ENCODE measurements around the gene NUP210. TPM values are rescaled to one million over a fixed set of nuclear protein-coding genes. Genes with fewer than 3 reads are reported as not detected.

NUP210 gene
- total RNA-seq, 1 donor, result 0.45 TPM

DNA sequence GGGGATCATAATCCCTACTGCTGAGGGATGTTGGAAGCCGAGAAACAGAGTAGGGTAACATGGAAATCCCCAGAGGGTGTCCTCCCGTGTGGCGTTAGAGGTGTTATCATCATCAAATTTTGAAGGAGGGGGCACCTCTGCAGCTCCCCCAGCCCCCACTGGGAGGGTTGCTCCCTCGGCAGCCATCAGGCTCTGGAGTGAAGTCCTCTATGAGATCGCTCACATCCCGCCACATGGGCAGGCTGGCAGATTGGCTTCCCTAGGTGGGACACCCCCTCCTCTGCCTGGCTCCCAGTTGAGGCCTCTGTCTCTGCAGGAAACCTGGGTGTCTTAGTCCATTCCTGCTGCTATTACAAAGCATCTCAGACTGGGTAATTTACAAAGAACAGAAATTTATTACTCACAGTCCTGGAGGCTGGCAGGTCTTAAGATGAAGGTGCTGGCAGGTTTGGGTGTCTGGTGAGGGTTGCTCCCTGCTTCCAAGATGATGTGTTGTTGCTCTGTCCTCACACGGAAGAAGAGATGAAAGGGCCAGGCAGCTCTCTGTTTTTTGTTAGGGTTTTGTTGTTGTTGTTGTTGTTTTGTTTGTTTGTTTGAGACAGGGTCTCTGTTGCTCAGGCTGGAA, 120.5 kb downstream of the NUP210 start:
- DNase-seq (ENCODE audit: low read depth), result no peak
- no peak for TF ChIP-seq CTCF (IDR thresholded peaks at IDR 0.05; ENCODE audit: insufficient read depth, low read length)

GRCh38 chr3:13296662-13297061, 123.5 kb downstream of the NUP210 start:
- H3K4me3 ChIP-seq (ENCODE audit: low read depth, low read length), result no peak overlapping the region
- DNase-seq (ENCODE audit: low read depth), result no peak
- TF ChIP-seq CTCF (IDR thresholded peaks at IDR 0.05; ENCODE audit: insufficient read depth, low read length), result no peak

More for the DNA sequence above, 120.5 kb downstream of the NUP210 start:
- no peak overlapping the region for H3K4me3 ChIP-seq (ENCODE audit: low read depth, low read length)

DNA sequence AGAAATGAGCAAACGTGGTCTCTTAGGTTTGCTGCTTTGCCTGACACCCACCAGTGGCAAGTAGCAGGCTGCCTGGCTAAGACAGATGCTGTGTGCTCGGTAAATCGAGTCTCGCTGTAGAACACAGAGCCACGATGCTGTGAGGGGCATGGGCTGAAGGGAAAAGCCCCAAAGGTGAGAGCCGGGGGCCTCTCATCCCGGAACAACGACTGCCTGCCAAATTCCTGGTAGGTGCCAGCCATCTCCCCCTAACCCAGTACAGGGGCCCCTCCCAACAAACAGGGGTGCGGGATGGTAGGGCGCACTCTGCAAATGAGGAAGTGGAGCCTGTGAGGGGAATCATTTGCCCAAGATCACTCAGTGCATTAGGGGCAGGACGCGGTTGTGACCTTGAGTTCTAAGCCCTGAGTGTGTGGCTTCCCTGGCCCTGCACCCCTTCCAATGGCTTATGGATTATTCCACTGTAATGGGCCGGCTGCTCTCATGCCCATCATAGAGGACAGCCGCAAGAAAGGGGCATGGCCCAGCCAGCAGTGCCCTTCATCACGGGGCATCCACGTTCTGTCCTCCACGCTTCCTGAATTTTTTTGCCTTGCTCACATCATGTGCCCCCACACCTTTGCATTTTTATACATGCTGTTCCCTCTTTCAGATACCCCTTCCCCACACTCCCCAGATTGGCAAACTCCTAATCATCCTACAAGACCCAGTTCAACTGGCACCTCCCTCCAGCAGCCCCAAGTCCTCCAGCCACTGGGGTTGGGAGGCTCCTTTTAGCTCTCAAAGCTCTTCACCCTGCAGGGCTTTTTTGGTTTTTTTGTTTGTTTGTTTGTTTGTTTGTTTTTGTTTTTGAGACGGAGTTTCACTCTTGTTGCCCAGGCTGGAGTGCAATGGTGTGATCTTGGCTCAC, 125.4 kb downstream of the NUP210 start:
- no peak for DNase-seq (ENCODE audit: low read depth)
- no peak overlapping the region for H3K4me3 ChIP-seq (ENCODE audit: low read depth, low read length)
- TF ChIP-seq CTCF (IDR thresholded peaks at IDR 0.05; ENCODE audit: insufficient read depth, low read length), result no peak

DNA sequence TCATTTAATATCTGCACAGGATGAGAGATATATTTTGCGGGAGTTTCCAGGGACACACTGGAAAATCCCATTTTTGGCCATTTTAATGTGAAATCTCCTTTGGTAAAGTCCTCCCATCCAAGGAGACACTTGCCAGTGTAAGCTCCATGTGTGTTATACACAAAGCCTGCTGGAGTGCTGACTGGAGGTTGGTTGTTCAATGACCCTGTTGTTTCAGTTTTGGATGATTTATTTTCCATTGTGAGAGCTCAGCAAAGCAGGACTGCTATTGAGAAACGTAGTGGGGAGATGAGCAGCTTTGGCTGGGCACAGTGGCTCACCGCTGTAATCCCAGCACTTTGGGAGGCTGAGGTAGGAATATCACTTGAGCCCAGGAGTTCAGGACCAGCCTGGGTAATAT, 127.7 kb downstream of the NUP210 start:
- no peak for TF ChIP-seq CTCF (IDR thresholded peaks at IDR 0.05; ENCODE audit: insufficient read depth, low read length)
- no peak overlapping the region for H3K4me3 ChIP-seq (ENCODE audit: low read depth, low read length)
- no peak for DNase-seq (ENCODE audit: low read depth)

DNA sequence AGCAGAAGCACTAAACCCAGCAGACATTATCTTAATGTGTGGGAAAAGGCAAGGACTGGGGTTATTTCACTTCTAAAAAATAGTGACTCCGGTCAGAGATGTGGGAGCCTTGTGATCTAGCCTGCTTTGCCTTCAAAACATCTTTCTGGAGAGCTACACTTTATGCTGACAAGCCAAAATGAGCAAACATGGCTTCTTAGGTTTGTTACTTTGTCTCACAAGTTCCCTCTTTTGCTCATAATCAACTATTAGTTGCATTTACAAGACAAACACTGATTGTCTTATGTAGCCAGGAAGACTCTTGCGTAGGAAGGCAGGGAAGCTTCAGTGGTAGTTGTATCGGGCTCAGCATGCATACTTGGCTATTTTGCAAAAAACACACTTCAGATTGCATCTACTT, 129.2 kb downstream of the NUP210 start:
- TF ChIP-seq CTCF (IDR thresholded peaks at IDR 0.05; ENCODE audit: insufficient read depth, low read length), result no peak
- DNase-seq (ENCODE audit: low read depth), result no peak
- no peak overlapping the region for H3K4me3 ChIP-seq (ENCODE audit: low read depth, low read length)

- no peak for DNase-seq (ENCODE audit: low read depth)
- H3K4me3 ChIP-seq (ENCODE audit: low read depth, low read length), result no peak overlapping the region
- no peak for TF ChIP-seq CTCF (IDR thresholded peaks at IDR 0.05; ENCODE audit: insufficient read depth, low read length)
Measured at GRCh38 chr3:13289771-13290285, 130.3 kb downstream of the NUP210 start.
